Osteoblast (primary cell): ENCODE results near the gene TMIGD2. TPM values are rescaled to one million over a fixed set of nuclear protein-coding genes. Genes with fewer than 3 reads are reported as not detected.
A peak's percentile ranks its signal among the peaks of the same experiment; 100 is the strongest.

ENCODE experiments used
- DNase-seq: peaks from one replicate; pipeline ENCODE4 v3.0.0; 2011; ENCODE audit warnings: low spot score, mixed read lengths; ENCODE audit not compliant: insufficient read length; ENCODE audit errors: missing footprints
- H2AFZ ChIP-seq: 2 replicates; pipeline ENCODE4 v1.6.0; 2011; ENCODE audit warnings: mild to moderate bottlenecking, low read length
- H3K27ac ChIP-seq: 2 replicates; pipeline ENCODE4 v1.5.1; 2011; ENCODE audit warnings: mild to moderate bottlenecking, low read depth, low read length, moderate library complexity
- H3K27me3 ChIP-seq: 2 replicates; pipeline ENCODE4 v1.6.0; 2012; ENCODE audit warnings: mild to moderate bottlenecking, control low read depth, inconsistent platforms, low read length, moderate library complexity; ENCODE audit not compliant: insufficient read depth
- H3K36me3 ChIP-seq: 2 replicates; pipeline ENCODE4 v1.5.1; 2011; ENCODE audit warnings: mild to moderate bottlenecking, low read length, control low read depth, moderate library complexity; ENCODE audit not compliant: insufficient read depth
- H3K4me1 ChIP-seq: 2 replicates; pipeline ENCODE4 v1.5.1; 2011; ENCODE audit warnings: mild to moderate bottlenecking, low read length, control low read depth, moderate library complexity; ENCODE audit not compliant: insufficient read depth
- H3K4me2 ChIP-seq: 2 replicates; pipeline ENCODE4 v1.6.0; 2011; ENCODE audit warnings: mild to moderate bottlenecking, low read length; ENCODE audit not compliant: insufficient read depth
- H3K4me3 ChIP-seq: fragments of 200-600 bp; sonication (generic); 3 replicates; pipeline ENCODE4 v1.5.1; 2012; ENCODE audit warnings: mild to moderate bottlenecking, low read length, inconsistent platforms; ENCODE audit not compliant: insufficient read depth
- H3K79me2 ChIP-seq: 2 replicates; pipeline ENCODE4 v1.6.0; 2012; ENCODE audit warnings: mild to moderate bottlenecking, low read length, control low read depth, inconsistent platforms; ENCODE audit not compliant: insufficient read depth
- H3K9me3 ChIP-seq: 2 replicates; pipeline ENCODE4 v1.5.1; 2011; ENCODE audit warnings: low read depth, low read length, control low read depth
- H4K20me1 ChIP-seq: 2 replicates; pipeline ENCODE4 v1.6.0; 2012; ENCODE audit warnings: mild to moderate bottlenecking, low read length, control low read depth; ENCODE audit not compliant: insufficient read depth
- total RNA-seq: library from RNA; depleted of rRNA; stranded (reverse); fragments of >200 nt; gene quantifications from 2 replicates; pipeline ENCODE4 v1.2.3, GENCODE V29; 2012
- TF ChIP-seq, protein P1 (sequence below): IDR thresholded peaks from 2 replicates; pipeline ENCODE4 v1.5.1; 2011; ENCODE audit warnings: mild to moderate bottlenecking, low read depth, low read length, moderate library complexity; ENCODE audit errors: extremely low read depth

TMIGD2 gene
- total RNA-seq, 1 donor, result not detected

DNA sequence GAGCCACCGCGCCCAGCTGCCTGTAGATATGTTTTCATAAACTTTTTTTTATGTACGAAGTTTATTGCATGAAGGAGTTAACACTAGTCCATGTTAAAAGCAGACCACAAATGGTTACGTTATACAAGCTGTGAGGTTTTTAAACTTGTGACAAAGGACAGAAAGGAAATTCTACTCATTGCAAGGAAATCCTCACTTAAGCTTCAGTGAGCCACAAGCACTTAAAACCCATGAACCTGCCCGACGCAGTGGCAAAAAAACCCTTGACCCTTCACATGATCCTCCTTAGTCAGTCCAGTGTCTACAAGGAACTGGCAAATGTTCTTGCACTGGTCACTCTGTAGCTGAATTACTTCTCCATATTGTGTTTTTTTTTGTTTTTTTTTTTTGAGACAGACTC, 45.3 kb upstream of the TMIGD2 start:
- Histone ChIP-seq H3K4me1 (peaks cover 9% of the 10 kb centered on the region), H4K20me1 (no peaks in the 10 kb centered on the region), H3K79me2 (no peaks in the 10 kb centered on the region), H2AFZ (no peak overlapping the region), H3K27me3 (no peaks in the 10 kb centered on the region), H3K4me2 (no peak overlapping the region), H3K36me3 (peaks cover 2% of the 10 kb centered on the region), H3K27ac (no peak overlapping the region), H3K4me3 (no peak overlapping the region), H3K9me3 (no peaks in the 10 kb centered on the region)
- DNase-seq, result peak; percentile 13
- TF ChIP-seq, protein P1, sequence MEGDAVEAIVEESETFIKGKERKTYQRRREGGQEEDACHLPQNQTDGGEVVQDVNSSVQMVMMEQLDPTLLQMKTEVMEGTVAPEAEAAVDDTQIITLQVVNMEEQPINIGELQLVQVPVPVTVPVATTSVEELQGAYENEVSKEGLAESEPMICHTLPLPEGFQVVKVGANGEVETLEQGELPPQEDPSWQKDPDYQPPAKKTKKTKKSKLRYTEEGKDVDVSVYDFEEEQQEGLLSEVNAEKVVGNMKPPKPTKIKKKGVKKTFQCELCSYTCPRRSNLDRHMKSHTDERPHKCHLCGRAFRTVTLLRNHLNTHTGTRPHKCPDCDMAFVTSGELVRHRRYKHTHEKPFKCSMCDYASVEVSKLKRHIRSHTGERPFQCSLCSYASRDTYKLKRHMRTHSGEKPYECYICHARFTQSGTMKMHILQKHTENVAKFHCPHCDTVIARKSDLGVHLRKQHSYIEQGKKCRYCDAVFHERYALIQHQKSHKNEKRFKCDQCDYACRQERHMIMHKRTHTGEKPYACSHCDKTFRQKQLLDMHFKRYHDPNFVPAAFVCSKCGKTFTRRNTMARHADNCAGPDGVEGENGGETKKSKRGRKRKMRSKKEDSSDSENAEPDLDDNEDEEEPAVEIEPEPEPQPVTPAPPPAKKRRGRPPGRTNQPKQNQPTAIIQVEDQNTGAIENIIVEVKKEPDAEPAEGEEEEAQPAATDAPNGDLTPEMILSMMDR, result no peak

DNA sequence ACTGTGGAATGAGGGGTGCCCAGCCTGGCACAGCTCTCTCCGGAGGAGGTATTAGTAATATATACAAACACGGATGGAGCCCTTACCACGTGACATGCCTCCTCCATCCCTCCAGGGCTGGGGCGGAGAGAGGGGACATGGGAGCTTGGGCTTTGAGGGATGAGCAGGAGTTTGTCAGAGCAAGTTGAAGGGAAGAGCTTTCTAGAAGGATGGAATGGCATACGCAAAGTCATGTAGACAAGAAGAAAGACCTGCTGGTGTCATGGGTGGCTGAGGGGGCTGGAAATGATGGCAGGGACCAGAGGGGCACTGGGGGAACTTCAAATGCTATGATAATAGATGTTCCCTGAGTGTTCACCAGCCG, 43.8 kb upstream of the TMIGD2 start:
- peaks cover 15% of the 10 kb centered on the region for H3K4me1 ChIP-seq

DNA sequence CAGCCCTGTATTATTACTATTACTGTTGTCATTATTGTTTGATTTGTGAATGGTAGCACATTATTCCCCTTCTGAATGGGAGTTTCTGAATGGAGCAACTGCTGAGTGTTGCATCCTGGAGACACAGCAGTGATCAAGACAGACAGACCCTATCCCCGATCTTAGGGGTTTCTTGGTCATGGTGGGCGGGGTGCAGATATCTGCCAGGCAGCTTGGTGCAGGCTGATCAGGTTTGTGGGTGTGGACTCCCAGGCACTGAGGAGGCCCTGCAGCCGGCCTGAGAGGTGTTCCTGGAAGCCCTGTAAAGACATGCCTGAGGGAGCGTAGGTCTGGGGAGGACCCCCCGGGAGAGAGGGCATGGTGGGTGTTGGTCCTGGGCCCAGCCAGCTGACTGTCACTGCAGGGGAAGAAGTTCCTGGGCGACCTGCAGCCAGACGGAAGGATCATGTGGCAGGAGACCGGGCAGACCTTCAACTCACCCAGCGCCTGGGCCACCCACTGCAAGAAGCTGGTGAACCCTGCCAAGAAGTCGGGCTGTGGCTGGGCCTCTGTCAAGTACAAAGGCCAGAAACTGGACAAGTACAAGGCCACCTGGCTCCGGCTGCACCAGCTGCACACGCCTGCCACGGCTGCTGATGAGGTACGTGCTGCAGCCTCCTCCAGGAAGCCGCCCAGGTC, 43.3 kb upstream of the TMIGD2 start:
- H3K27ac ChIP-seq, result no peak overlapping the region
- H3K79me2 ChIP-seq, result no peaks in the 10 kb centered on the region
- no peaks in the 10 kb centered on the region for H3K9me3 ChIP-seq
- no peaks in the 10 kb centered on the region for H4K20me1 ChIP-seq
- H3K4me2 ChIP-seq, result no peak overlapping the region
- H3K4me3 ChIP-seq, result no peak overlapping the region
- no peak overlapping the region for H2AFZ ChIP-seq
- H3K4me1 ChIP-seq, result peaks cover 15% of the 10 kb centered on the region
- H3K36me3 ChIP-seq, result peaks cover 2% of the 10 kb centered on the region
- TF ChIP-seq, protein P1, result no peak
- no peak for DNase-seq
- H3K27me3 ChIP-seq, result no peaks in the 10 kb centered on the region

More for the DNA sequence above, 43.8 kb upstream of the TMIGD2 start:
- Histone ChIP-seq H2AFZ (no peak overlapping the region), H3K4me3 (no peak overlapping the region), H3K4me2 (no peak overlapping the region), H4K20me1 (no peaks in the 10 kb centered on the region), H3K9me3 (no peaks in the 10 kb centered on the region), H3K27me3 (no peaks in the 10 kb centered on the region), H3K79me2 (no peaks in the 10 kb centered on the region), H3K27ac (no peak overlapping the region), H3K36me3 (peaks cover 2% of the 10 kb centered on the region)
- DNase-seq, result no peak
- TF ChIP-seq, protein P1, result no peak

DNA sequence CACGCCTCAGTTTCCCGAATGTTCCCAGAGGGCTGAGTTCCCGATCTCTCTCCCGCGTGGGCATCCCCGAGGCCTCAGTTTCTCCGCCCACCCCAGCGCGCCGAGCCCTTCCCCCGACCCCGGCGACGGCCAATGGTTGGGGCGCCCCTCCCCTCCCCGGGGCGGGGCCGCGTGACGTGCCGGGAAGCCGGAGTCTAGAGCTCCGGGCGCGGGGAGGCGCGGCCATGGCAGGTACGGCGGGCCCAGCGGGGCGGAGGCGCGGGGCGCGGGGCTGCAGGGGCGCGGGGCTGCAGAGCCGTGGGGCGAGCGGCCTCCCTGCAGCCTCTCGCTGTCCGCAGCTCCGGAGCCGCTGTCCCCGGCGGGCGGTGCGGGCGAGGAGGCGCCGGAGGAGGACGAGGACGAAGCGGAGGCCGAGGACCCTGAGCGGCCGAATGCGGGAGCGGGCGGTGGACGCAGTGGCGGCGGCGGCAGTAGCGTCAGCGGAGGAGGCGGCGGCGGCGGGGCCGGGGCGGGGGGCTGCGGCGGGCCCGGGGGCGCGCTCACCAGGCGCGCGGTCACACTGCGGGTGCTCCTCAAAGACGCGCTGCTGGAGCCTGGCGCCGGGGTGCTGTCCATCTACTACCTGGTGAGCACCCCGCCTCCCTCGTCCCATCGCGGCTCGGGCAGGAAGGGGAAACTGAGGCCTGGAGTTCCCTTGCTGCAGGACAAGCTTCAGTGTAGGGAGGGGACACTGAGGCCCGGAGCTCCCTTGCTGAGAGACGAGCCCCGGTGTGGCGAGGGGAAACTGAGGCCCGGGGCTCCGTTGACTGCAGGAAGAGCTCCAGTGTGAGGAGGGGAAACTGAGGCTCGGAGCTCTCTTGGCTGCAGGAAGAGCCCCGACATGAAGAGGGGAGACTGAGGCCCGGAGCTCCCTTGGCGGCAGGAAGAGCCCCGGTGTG, 41.5 kb upstream of the TMIGD2 start, which contains the start of gene MPND:
TSS of gene MPND (plus strand) at position 193 of the 938 bp plus-strand sequence. CDS start at position 225, 32 bp downstream.
- H3K27ac ChIP-seq, result peak within 1 kb of the TSS; percentile 70
- H3K79me2 ChIP-seq, result no peaks in the 10 kb centered on the region
- peak within 1 kb of the TSS; percentile 100 for H3K4me2 ChIP-seq
- peak within 1 kb of the TSS; percentile 99 for H2AFZ ChIP-seq
- H3K4me3 ChIP-seq, result peak within 1 kb of the TSS; percentile 91
- H3K4me1 ChIP-seq, result peaks cover 15% of the 10 kb centered on the region
- H3K9me3 ChIP-seq, result no peaks in the 10 kb centered on the region
- no peaks in the 10 kb centered on the region for H4K20me1 ChIP-seq
- DNase-seq, result peak; percentile 98
- TF ChIP-seq, protein P1, result no peak
- no peaks in the 10 kb centered on the region for H3K27me3 ChIP-seq
- H3K36me3 ChIP-seq, result peaks cover 2% of the 10 kb centered on the region
